WTC11 (cell line): ENCODE results near the gene CAMTA1. TPM values are rescaled to one million over a fixed set of nuclear protein-coding genes. Genes with fewer than 3 reads are reported as not detected.
"Not testable (repeated sequence)": the region's sequence is repeated elsewhere in the genome, so short reads cannot be mapped to it uniquely, and the experiment has no call there.

Source experiments
- ATAC-seq: fragments of 200-7000 bp; cut with Tn5 transposase; 2 replicates; pipeline ENCODE4 v1.10.0; 2021; ENCODE audit warnings: mild to moderate bottlenecking, moderate library complexity
- CTCF ChIA-PET: fragments of 300-600 bp; sonication (Branson Sonifier 250); formaldehyde crosslinking; loops from one replicate; lab custom pipeline; 2021; ENCODE audit warnings: antibody characterized with exemption; lab: Charles Lee
- POLR2A ChIA-PET: fragments of 350-600 bp; sonication (Branson Sonifier 250); formaldehyde crosslinking; loops from one replicate; lab custom pipeline; 2021; ENCODE audit warnings: antibody characterized with exemption; lab: Charles Lee
- DNase-seq: peaks from one replicate; pipeline ENCODE4 v3.0.0; 2021; ENCODE audit warnings: low spot score
- H3K27ac Mint-ChIP-seq: 2 replicates; pipeline ENCODE4 v1.8.0; 2021; ENCODE audit warnings: mixed read lengths
- H3K27me3 Mint-ChIP-seq: 2 replicates; pipeline ENCODE4 v1.8.0; 2021; ENCODE audit warnings: low read depth, mild to moderate bottlenecking, moderate library complexity, mixed read lengths
- H3K36me3 Mint-ChIP-seq: 2 replicates; pipeline ENCODE4 v1.8.0; 2021; ENCODE audit warnings: mixed read lengths
- H3K4me1 Mint-ChIP-seq: 2 replicates; pipeline ENCODE4 v1.8.0; 2022; ENCODE audit warnings: mixed read lengths
- H3K4me3 Mint-ChIP-seq: 2 replicates; pipeline ENCODE4 v1.8.0; 2021; ENCODE audit warnings: mild to moderate bottlenecking, moderate library complexity, mixed read lengths
- H3K9me3 Mint-ChIP-seq: 2 replicates; pipeline ENCODE4 v1.8.0; 2021; ENCODE audit warnings: mixed read lengths
- AR ChIP-seq: fragments of 250-450 bp; sonication (Bioruptor Pico); IDR thresholded peaks from 2 replicates; pipeline ENCODE4 v1.9.0; 2021; ENCODE audit warnings: mild to moderate bottlenecking
- CREM ChIP-seq: sonication (generic); formaldehyde crosslinking; IDR thresholded peaks from 2 replicates; pipeline ENCODE4 v1.8.1; 2022; ENCODE audit warnings: mild to moderate bottlenecking, missing genetic modification reagents, moderate library complexity
- GABPB1 ChIP-seq: sonication (generic); formaldehyde crosslinking; IDR thresholded peaks from 2 replicates; pipeline ENCODE4 v1.8.1; 2023; ENCODE audit warnings: mild to moderate bottlenecking, missing genetic modification reagents
- MLX ChIP-seq: sonication (generic); formaldehyde crosslinking; IDR thresholded peaks from 2 replicates; pipeline ENCODE4 v1.8.1; 2023; ENCODE audit warnings: mild to moderate bottlenecking, missing genetic modification reagents, moderate library complexity
- NR1H2 ChIP-seq: sonication (generic); formaldehyde crosslinking; IDR thresholded peaks from 2 replicates; pipeline ENCODE4 v1.9.0; 2021; ENCODE audit warnings: mild to moderate bottlenecking, moderate library complexity, missing genetic modification reagents
- PRRX2 ChIP-seq: fragments of 250-450 bp; sonication (Bioruptor Pico); IDR thresholded peaks from 2 replicates; pipeline ENCODE4 v1.8.0; 2021; ENCODE audit warnings: mild to moderate bottlenecking
- USF1 ChIP-seq: sonication (generic); formaldehyde crosslinking; IDR thresholded peaks from 2 replicates; pipeline ENCODE4 v1.8.0; 2022; ENCODE audit warnings: mild to moderate bottlenecking, missing genetic modification reagents
- ZNF263 ChIP-seq: sonication (generic); formaldehyde crosslinking; IDR thresholded peaks from 2 replicates; pipeline ENCODE4 v1.8.1; 2022; ENCODE audit warnings: low read depth, mild to moderate bottlenecking, moderate library complexity, missing genetic modification reagents
- ZNF281 ChIP-seq: sonication (generic); formaldehyde crosslinking; IDR thresholded peaks from 2 replicates; pipeline ENCODE4 v1.8.0; 2023; ENCODE audit warnings: mild to moderate bottlenecking, missing genetic modification reagents
- ZSCAN18 ChIP-seq: fragments of 250-450 bp; sonication (Bioruptor Pico); IDR thresholded peaks from 2 replicates; pipeline ENCODE4 v2.1.2; 2022; ENCODE audit warnings: mild to moderate bottlenecking, moderate library complexity
- total RNA-seq: library from RNA; stranded (reverse); gene quantifications from 3 replicates; pipeline ENCODE4 v1.2.3, GENCODE V29; 2021

CAMTA1 gene
- total RNA-seq, 1 experiment from 2014 or later, result 86.4 TPM

- TF ChIP-seq ZNF281 (CRISPR knock-in tag), result no peak
- TF ChIP-seq ZNF263 (CRISPR knock-in tag), result no peak
- TF ChIP-seq ZSCAN18, result no peak
- no peak for TF ChIP-seq USF1 (CRISPR knock-in tag)
- TF ChIP-seq GABPB1 (CRISPR knock-in tag), result no peak
Measured at GRCh38 chr1:6835139-6835538, 49.9 kb downstream of the CAMTA1 start (continued).

- Mint-ChIP-seq H3K27me3 (no peaks in the 10 kb centered on the region), H3K4me1 (no peaks in the 10 kb centered on the region), H3K36me3 (peaks cover 35% of the 10 kb centered on the region), H3K9me3 (peaks cover 22% of the 10 kb centered on the region), H3K27ac (peak overlapping the region; percentile 43; the same call in 1 of the 2 replicates), H3K4me3 (no peak overlapping the region)
- DNase-seq (no peak), ATAC-seq (no peak)
- ChIA-PET CTCF (no interaction called here), POLR2A (no interaction called here)
- TF ChIP-seq AR (CRISPR knock-in tag) (no peak), NR1H2 (CRISPR knock-in tag) (no peak), ZNF281 (CRISPR knock-in tag) (no peak), PRRX2 (no peak), GABPB1 (CRISPR knock-in tag) (no peak), MLX (CRISPR knock-in tag) (no peak), CREM (CRISPR knock-in tag) (no peak)
Measured at GRCh38 chr1:6842301-6842700, 57.0 kb downstream of the CAMTA1 start.

- H3K4me3 Mint-ChIP-seq, H3K27ac Mint-ChIP-seq, POLR2A ChIA-PET, H3K4me1 Mint-ChIP-seq, H3K27me3 Mint-ChIP-seq, DNase-seq, ATAC-seq: not testable (repeated sequence)
- Mint-ChIP-seq H3K36me3 (peaks cover 27% of the 10 kb centered on the region), H3K9me3 (peaks cover 17% of the 10 kb centered on the region)
- CTCF ChIA-PET, result interaction anchor here (0.6 kb wide), 1 partner anchor 90 kb away, joined by 3 read pairs; no protein-coding TSS in a partner anchor
Measured at GRCh38 chr1:6845786-6846185, 60.5 kb downstream of the CAMTA1 start.
